LNCaP clone FGC (cell line): Measurements from ENCODE around the gene CLEC2L.
A peak's percentile ranks its signal among the peaks of the same experiment; 100 is the strongest.

ENCODE experiments used
- DNase-seq: peaks from one replicate; pipeline ENCODE4 v3.0.0-alpha.2; 2011; ENCODE audit warnings: low read depth
- H3K4me3 ChIP-seq: 2 replicates; pipeline ENCODE4 v1.5.1; 2011; ENCODE audit warnings: mild to moderate bottlenecking, low read depth, low read length, control low read depth
- TF ChIP-seq, protein P1 (sequence below): IDR thresholded peaks from 2 replicates; pipeline ENCODE4 v1.5.1; 2012; ENCODE audit warnings: mild to moderate bottlenecking; ENCODE audit not compliant: control insufficient read depth, insufficient read depth; ENCODE audit errors: extremely low read depth

The CLEC2L gene

DNA sequence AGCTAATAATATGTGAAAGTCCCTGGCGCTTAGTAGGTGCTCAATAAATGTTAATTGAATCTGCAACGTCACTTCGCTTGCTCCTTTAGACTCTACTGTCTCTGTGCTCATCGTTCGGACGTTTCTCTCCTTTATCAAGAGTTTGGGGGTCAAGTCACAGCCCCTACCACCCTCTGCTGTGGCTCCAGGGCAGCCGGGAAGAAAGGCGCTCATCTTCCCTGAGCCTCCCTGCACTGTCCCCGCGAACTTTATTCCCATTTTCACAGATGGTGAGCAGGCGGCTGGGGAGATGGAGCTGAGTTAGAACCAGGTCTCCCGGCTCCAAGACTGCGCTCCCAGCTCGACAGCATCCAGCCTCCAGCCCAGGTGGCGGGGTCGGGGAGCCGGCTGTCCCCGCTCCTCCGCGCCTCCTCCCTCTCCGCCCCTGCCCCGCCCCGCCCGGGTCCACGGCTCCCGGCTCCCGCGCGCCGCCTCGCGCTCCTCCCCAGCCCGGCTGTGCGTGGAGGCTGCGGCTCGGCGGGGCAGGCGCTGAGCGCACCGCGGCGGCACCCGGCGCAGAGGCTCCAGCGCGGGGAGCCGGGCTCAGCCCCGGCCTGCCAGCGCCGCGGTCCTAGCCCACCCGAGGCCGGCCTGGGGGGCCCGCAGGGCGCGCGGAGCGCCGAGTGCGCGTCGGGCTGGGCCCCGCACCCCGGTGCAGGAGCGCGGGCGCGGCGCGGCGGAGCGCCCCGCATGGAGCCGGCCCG is at the start of gene CLEC2L:
Gene CLEC2L, plus strand, starts transcription at position 487 of the 743 bp plus-strand sequence. Its CDS starts 243 bp downstream, at position 730.
- TF ChIP-seq, protein P1, sequence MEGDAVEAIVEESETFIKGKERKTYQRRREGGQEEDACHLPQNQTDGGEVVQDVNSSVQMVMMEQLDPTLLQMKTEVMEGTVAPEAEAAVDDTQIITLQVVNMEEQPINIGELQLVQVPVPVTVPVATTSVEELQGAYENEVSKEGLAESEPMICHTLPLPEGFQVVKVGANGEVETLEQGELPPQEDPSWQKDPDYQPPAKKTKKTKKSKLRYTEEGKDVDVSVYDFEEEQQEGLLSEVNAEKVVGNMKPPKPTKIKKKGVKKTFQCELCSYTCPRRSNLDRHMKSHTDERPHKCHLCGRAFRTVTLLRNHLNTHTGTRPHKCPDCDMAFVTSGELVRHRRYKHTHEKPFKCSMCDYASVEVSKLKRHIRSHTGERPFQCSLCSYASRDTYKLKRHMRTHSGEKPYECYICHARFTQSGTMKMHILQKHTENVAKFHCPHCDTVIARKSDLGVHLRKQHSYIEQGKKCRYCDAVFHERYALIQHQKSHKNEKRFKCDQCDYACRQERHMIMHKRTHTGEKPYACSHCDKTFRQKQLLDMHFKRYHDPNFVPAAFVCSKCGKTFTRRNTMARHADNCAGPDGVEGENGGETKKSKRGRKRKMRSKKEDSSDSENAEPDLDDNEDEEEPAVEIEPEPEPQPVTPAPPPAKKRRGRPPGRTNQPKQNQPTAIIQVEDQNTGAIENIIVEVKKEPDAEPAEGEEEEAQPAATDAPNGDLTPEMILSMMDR = 0 out of 2 replicates have a peak, but pooled peaks have one; percentile 28
- no peak within 1 kb of the TSS for H3K4me3 ChIP-seq
- no peak for DNase-seq

DNA sequence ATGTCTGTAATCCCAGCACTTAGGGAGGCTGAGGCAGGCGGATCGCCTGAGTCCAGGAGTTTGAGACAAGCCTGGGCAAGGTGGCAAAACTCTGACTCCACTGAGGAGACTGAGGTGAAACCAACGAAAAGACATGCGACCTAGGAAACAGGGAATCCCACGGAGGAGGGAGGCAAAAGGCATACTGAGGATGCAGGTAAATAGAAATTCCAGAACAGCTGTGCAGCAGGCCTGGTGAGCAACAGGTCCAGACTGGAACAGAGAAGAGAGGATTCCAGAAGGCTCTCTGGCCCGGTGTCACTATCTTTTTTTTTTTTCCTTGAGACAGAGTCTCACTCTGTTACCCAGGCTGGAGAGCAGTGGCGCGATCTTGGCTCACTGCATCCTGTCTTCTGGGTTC is 47.3 kb upstream of the CLEC2L start:
- H3K4me3 ChIP-seq = no peak overlapping the region
- no peak for DNase-seq
- TF ChIP-seq, protein P1 = no peak

DNA sequence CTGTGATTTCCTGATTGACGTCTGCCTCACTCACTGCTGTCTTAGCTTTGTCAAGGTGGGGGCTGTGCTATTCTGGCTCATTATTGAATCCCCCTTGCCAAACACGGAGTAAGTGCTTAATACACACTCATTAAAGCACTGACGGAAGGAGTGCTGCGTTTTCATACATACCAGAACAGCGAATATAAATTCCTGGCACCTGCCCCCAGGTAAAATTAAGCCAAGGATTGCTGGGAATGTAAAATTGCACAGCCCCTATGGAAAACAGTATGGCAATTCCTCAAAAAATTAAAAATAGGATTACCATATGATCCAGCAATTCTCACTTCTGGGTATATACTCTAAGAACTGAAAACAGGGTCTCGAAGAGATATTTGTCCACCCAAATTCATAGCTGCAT is 46.6 kb upstream of the CLEC2L start:
- DNase-seq = no peak
- TF ChIP-seq, protein P1 = no peak
- H3K4me3 ChIP-seq = no peak overlapping the region

DNA sequence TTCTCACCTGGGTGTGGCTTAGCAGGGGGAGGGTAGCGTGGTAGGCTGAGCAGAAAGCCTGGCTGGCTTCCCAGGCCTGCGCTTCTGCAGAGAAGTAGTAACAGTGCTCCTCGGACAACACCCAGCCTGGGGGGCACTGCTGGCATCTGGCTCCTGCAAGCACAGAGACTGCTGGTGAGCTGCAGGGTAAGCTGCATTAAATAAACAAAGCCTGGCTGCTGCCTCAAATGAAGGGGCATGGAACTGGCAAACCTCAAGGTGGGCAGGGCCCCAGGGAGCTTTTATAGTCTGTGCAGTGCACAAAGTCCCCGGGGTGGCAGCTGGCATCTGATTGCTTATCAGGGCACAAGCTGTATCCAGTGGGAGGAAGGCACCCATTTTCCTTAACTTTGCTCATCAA is 43.9 kb upstream of the CLEC2L start:
- TF ChIP-seq, protein P1 = no peak
- no peak for DNase-seq
- no peak overlapping the region for H3K4me3 ChIP-seq

DNA sequence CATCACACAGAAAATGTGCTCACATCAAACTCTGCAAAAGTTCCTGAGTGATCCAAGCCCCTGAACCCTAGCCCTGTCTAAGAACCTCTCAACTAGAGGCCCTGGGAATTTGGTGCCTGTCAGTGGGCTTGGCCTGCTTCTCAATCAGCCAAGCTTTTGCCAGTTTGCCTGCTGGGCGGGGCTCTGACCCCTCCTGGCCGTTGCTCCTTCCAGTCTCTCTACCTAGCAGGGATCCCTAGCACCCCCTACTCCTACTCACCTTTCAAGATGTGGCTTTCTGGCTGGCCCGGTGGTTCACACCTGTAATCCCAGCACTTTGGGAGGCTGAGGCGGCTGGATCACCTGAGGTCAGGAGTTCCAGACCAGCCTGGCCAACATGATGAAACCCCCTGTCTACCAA is 42.1 kb upstream of the CLEC2L start:
- DNase-seq = no peak
- H3K4me3 ChIP-seq = no peak overlapping the region
- TF ChIP-seq, protein P1 = no peak

DNA sequence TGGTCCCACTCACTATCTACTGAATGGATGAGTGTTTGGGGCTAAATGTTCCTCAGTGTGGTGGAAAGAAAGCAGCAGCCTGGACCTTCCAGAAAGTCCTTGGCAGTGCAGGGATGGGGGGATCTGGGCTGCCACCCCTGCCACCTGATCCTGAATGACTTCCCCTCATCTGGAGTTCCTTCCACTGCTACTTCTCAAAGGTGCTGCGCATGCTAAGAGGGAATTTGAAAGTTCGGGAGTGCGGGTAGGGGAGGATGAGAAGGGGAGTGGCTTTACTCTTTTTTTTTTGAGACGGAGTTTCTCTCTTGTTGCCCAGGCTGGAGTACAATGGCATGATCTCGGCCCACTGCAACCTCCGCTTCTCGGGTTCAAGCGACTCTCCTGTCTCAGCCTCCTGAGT is 41.4 kb upstream of the CLEC2L start:
- H3K4me3 ChIP-seq = no peak overlapping the region
- TF ChIP-seq, protein P1 = no peak
- DNase-seq = no peak

DNA sequence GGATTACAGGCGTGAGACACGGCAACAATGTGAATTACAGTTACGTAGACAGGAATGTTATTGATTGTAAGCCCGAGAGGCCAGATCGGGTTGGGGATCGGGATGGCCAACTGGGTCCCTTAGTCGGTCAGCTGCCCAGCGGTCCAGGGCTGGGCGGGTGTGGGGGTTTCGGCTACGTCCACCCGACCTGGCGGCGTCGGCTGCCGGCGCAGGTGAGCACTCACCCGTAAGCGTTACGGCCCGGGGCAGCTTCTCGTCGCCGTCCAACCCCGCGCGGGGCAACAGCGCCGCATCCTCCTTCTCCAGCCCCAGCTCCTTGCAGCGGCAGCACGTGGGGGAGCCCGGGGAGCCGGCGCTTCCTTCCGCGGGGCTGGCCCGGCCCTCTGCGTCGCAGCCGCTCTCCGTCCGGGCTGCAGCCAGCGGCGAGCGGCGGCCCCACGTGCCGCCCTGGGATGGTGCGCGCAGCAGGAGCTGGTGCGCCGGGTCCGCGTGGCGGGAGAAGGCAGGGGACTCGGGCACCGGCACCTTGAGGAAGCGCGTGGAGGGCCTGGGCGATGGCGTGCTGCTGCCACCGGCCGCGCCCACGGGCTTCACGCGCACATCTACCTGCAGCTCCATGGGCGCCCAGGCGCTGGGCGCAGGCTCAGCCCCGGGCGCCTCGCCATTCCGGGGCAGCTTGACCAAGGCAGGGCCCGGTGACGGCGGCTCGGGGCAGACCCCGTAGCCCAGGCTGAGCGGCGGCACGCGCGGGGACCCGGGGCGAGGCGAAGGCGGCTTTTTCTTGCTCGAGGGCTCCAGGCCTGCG is 40.6 kb upstream of the CLEC2L start:
- DNase-seq = no peak
- H3K4me3 ChIP-seq = peak overlapping the region; percentile 31
- TF ChIP-seq, protein P1 = no peak
